K562 (cell line): ENCODE results near the gene TRIM71.

Experiments used
- CTCF ChIP-seq, 3 experiments: IDR thresholded peaks in 2 of 3; conservative IDR thresholded peaks in 1 of 3; 2 replicates each; pipeline ENCODE4 v1.5.1; 2011 to 2012; ENCODE audit warnings: low read length in 3 of 3, mild to moderate bottlenecking in 3 of 3, control low read depth in 2 of 3, improper control_type of control experiment in 1 of 3, inconsistent platforms in 1 of 3, low read depth in 1 of 3, mixed read lengths in 1 of 3, moderate library complexity in 1 of 3; ENCODE audit not compliant: insufficient read depth in 2 of 3
- ID3 ChIP-seq, 2 experiments: fragments of 250-450 bp in 1 of 2; fragments of 450-650 bp in 1 of 2; sonication (Bioruptor Pico) in 1 of 2; IDR thresholded peaks; 2 replicates each; pipeline versions ENCODE4 v1.6.1 to v1.8.0; 2016 to 2021; ENCODE audit warnings: mild to moderate bottlenecking in 2 of 2, moderate library complexity in 2 of 2, missing compliant biosample characterization in 1 of 2, missing genetic modification characterization in 1 of 2
- MAX ChIP-seq: sonication (generic); formaldehyde crosslinking; IDR thresholded peaks from 2 replicates; pipeline ENCODE4 v1.9.0; 2022; ENCODE audit warnings: mild to moderate bottlenecking, missing genetic modification reagents
- RBM22 ChIP-seq: fragments of 200-400 bp; formaldehyde crosslinking; IDR thresholded peaks from 2 replicates; pipeline ENCODE4 v1.6.1; 2018; ENCODE audit warnings: low read length, low read depth; ENCODE audit not compliant: poor library complexity, severe bottlenecking
- ZFP36 ChIP-seq: fragments of 150-350 bp; IDR thresholded peaks from 2 replicates; pipeline ENCODE4 v1.6.1; 2018; ENCODE audit warnings: low read length, low read depth; ENCODE audit not compliant: partially characterized antibody

GRCh38 chr3:32894977-32895376, 77.2 kb downstream of the TRIM71 start:
- TF ChIP-seq ZFP36 (no peak), MAX (CRISPR knock-in tag) (no peak), CTCF (IDR thresholded peaks at IDR 0.05 in 2 of 3, conservative IDR thresholded peaks at IDR 0.05 in 1 of 3; ENCODE audit: insufficient read depth in 2 of 3, low read depth in 1 of 3, low read length in 3 of 3) (no peak), RBM22 (no peak), ID3 (CRISPR knock-in tag; IDR thresholded peaks at IDR 0.05) (no peak), ID3 (tag; IDR thresholded peaks at IDR 0.05) (no peak)
